ENCODE data around the gene CHMP3. TPM values are rescaled to one million over a fixed set of nuclear protein-coding genes. Genes with fewer than 3 reads are reported as not detected.

CHMP3 gene
- polyA plus RNA-seq, 1 of the 3 experiments (the other 2 are of a cell fraction): 75.3 TPM

GRCh38 chr2:86471637-86472036 lies 91.6 kb downstream of the CHMP3 start:
- ChIA-PET POLR2A (no interaction called here), CTCF (interaction anchor here (0.6 kb wide), 1 partner anchor 293 kb away, joined by 3 read pairs; no protein-coding TSS in a partner anchor)
- H3K27ac ChIP-seq (ENCODE audit: low read depth in 2 of 2, low read length in 1 of 2): no peak overlapping the region
- H3K9me3 ChIP-seq: no peaks in the 10 kb centered on the region
- H2AFZ ChIP-seq (ENCODE audit: low read depth): no peak overlapping the region
- TF ChIP-seq SIN3A (IDR thresholded peaks at IDR 0.05; ENCODE audit: borderline replicate concordance, low read depth, low read length) (no peak), PBX3 (IDR thresholded peaks at IDR 0.05) (no peak), USF1 (IDR thresholded peaks at IDR 0.05; ENCODE audit: borderline replicate concordance, low read depth) (no peak), EZH2phosphoT487 (IDR thresholded peaks at IDR 0.05; ENCODE audit: borderline replicate concordance, low read depth) (no peak), TEAD4 (IDR thresholded peaks at IDR 0.05; ENCODE audit: borderline replicate concordance, insufficient read depth) (no peak), YY1 (IDR thresholded peaks at IDR 0.05; ENCODE audit: low read depth) (no peak), NFIC (IDR thresholded peaks at IDR 0.05; ENCODE audit: borderline replicate concordance) (no peak), GATA2 (CRISPR knock-in tag; IDR thresholded peaks at IDR 0.05) (no peak), NRF1 (IDR thresholded peaks at IDR 0.05; ENCODE audit: low read depth, low read length) (no peak), MAX (IDR thresholded peaks at IDR 0.05; ENCODE audit: low read depth) (no peak), FOXM1 (IDR thresholded peaks at IDR 0.05; ENCODE audit: low read depth) (no peak), CHD2 (IDR thresholded peaks at IDR 0.05; ENCODE audit: low read length, partially characterized antibody) (no peak), RFX5 (IDR thresholded peaks at IDR 0.05; ENCODE audit: low read length) (no peak), CTCF (IDR thresholded peaks at IDR 0.05) (no peak), RXRA (IDR thresholded peaks at IDR 0.05; ENCODE audit: borderline replicate concordance, low read depth) (no peak), MEF2A (IDR thresholded peaks at IDR 0.05; ENCODE audit: borderline replicate concordance, low read depth) (no peak), RCOR1 (IDR thresholded peaks at IDR 0.05; ENCODE audit: low read length) (no peak), ELF1 (IDR thresholded peaks at IDR 0.05) (no peak), TCF12 (IDR thresholded peaks at IDR 0.05) (no peak), IRF3 (IDR thresholded peaks at IDR 0.05; ENCODE audit: low read depth, low read length) (no peak)
- peaks cover 23% of the 10 kb centered on the region for H4K20me1 ChIP-seq (ENCODE audit: insufficient read depth)
- no peak overlapping the region for H3K4me2 ChIP-seq
- H3K27me3 ChIP-seq (ENCODE audit: insufficient read depth): no peaks in the 10 kb centered on the region
- peaks cover 0 to 14% of the 10 kb centered on the region in 2 experiments; a peak in 2 of 4 replicates for H3K4me1 ChIP-seq (ENCODE audit: control insufficient read depth in 1 of 2, insufficient read depth in 2 of 2, low read depth in 1 of 2, low read length in 1 of 2)
- peaks cover 16% of the 10 kb centered on the region for H3K79me2 ChIP-seq (ENCODE audit: insufficient read depth)
- no peak for DNase-seq
- no peak overlapping the region for H3K4me3 ChIP-seq (ENCODE audit: low read depth in 2 of 2, low read length in 1 of 2)
- WGBS (ENCODE audit: low lambda C conversion rate): 96% methylated on average over 6 of the region's 6 CpGs
- H3F3A ChIP-seq (replicated peaks; ENCODE audit: insufficient read depth): peaks cover 23% of the 10 kb centered on the region
- H3K36me3 ChIP-seq (replicated peaks in 1 of 2; ENCODE audit: control insufficient read depth in 1 of 2, insufficient read depth in 2 of 2, low read length in 1 of 2): peaks cover 74 to 77% of the 10 kb centered on the region in 2 experiments
- no peak overlapping the region for H3K9ac ChIP-seq
- no peaks in the 10 kb centered on the region for H3K9me2 ChIP-seq
